22Rv1 (cell line): ENCODE measurements around the gene NODAL.

Experiments
- H3K27ac ChIP-seq: fragments of 450-650 bp; 2 replicates; pipeline ENCODE4 v1.5.1; 2017
- ZFX ChIP-seq: fragments of 450-650 bp; IDR thresholded peaks from 2 replicates; pipeline ENCODE4 v1.6.1; 2017; ENCODE audit warnings: antibody characterized with exemption, borderline replicate concordance
- TF ChIP-seq, protein P1 (sequence below): fragments of 450-650 bp; IDR thresholded peaks from 2 replicates; pipeline ENCODE4 v1.5.1; 2017; ENCODE audit warnings: mild to moderate bottlenecking

NODAL gene

DNA sequence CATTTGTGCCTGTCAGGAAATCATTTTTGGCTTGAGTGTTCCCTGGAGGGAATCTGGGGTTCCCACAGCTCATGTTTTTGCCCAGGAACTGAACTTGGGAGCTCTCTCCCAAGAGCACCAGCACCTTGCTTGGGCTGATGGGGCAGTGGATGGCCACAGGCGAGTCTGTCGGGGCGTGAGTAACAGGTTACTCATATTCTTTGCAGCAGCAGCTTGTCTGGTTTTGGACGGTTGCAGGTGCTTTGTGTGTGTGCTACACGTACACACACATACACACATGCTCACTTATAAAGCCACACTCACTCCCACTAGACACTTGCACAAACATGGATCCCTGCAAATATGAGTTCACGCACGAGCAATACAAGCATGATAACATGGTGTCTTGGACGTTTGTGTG lies 34.2 kb upstream of the NODAL start:
- H3K27ac ChIP-seq = no peak overlapping the region
- TF ChIP-seq, protein P1, sequence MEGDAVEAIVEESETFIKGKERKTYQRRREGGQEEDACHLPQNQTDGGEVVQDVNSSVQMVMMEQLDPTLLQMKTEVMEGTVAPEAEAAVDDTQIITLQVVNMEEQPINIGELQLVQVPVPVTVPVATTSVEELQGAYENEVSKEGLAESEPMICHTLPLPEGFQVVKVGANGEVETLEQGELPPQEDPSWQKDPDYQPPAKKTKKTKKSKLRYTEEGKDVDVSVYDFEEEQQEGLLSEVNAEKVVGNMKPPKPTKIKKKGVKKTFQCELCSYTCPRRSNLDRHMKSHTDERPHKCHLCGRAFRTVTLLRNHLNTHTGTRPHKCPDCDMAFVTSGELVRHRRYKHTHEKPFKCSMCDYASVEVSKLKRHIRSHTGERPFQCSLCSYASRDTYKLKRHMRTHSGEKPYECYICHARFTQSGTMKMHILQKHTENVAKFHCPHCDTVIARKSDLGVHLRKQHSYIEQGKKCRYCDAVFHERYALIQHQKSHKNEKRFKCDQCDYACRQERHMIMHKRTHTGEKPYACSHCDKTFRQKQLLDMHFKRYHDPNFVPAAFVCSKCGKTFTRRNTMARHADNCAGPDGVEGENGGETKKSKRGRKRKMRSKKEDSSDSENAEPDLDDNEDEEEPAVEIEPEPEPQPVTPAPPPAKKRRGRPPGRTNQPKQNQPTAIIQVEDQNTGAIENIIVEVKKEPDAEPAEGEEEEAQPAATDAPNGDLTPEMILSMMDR = no peak
- no peak for TF ChIP-seq ZFX

DNA sequence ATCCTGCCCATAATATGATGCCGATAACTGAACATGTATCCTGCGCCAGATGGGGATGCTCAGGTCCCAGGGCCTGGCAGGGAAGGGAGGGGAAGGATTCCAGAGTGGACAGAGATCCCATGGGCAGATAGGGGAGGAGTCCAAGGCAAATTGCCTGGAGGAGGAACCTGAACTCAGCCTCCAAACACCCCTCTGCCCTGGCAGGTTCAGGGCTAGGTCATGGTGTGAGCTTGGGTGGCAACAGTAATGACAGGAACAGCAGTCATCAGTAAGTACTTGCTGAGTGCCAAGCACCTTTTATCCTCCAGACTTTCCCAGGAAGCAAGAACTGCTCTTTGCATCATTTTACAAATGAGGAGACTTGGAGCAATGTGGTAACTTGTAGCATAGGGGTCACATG lies 33.3 kb upstream of the NODAL start:
- no peak overlapping the region for H3K27ac ChIP-seq
- TF ChIP-seq ZFX = no peak
- TF ChIP-seq, protein P1 = no peak

DNA sequence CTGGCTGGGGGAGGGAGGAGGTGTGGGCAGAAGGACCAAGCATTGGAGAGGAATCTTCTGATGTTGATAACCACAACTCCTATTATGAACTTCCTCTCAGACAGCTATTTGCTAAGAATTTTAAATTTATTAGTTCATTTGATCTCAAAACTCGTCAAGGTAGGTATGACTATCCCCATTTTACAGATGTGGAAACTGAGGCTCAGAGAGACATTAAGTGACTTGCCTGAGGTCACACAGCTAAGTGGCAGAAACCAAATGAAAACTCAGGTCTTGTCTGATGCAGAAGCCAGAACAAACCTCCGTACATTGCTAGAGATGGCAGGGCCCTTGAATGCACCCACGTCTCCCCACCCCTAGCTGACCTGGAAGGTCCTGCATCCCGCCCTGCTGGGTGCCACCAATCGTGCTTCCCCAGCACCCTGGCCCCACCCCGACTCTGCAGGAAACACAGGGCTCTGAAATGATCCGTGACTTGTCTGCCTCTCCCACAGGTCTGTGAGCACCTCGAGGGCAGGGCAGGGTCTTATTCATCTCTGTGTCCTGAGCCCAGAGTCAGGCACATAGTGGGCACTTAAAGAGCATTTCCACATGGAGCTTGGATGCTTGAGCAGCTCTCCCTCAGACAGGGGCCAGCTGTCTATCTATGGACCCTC lies 31.4 kb upstream of the NODAL start:
- no peak for TF ChIP-seq ZFX
- TF ChIP-seq, protein P1 = no peak
- no peak overlapping the region for H3K27ac ChIP-seq

DNA sequence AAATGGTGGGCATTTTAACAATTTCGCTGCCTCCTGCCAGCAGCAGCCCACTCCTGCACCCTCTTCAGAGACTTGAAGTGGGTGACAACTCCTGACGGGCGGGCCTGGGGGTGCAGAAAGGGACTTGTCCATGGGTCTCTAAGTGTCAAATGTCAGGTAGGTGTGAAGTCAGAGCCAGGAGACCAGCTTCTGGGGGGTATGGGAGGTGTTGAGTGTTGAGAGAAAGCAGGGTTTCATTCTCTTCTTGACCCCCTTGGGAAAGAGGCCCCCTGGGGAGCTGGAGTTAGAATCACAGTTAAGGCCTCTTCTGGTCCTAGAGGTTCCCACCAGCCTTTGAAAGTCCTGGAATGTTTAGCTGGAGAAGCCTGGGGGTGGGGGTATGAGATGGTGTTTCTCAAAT lies 25.5 kb upstream of the NODAL start:
- TF ChIP-seq, protein P1 = no peak
- no peak for TF ChIP-seq ZFX
- H3K27ac ChIP-seq = no peak overlapping the region

DNA sequence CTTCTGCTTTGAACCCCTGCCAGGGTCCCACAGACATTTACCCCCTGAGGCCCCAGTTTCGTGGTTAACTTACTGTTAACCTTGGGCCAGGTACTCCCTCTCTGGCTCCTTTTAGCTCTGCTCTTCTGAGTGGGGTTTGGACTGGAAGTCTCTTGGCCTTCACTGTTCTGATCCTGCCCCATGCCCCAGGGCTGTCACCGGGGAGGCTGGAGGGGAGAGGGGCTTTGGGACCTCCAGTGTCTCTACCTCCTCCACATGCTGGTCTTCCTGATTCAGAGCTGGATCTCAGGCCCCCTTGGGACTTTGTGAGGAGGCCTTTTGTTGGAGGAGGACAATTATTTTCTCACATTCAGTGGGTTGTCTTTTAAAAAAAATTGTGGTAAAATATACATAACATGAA lies 24.4 kb upstream of the NODAL start:
- H3K27ac ChIP-seq = no peak overlapping the region
- TF ChIP-seq ZFX = no peak
- TF ChIP-seq, protein P1 = no peak

DNA sequence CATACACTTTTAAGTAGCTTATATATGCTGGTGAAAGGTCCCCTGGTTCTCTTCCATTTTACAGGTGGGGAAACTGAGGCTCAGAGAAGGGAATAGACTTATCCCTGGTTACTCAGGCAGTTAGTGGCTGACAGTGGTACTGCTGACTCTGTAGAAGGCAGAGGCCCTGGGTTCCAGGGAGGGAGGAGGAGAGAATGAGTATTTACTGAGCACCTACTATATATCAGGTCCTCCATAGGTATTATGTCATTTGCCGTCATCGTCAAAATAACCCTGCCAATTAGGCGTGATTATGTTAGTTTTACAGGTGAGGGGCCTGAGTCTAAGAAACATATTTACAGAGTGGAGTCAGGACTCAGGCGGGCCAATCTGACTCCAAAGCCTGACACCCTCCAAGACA lies 23.8 kb upstream of the NODAL start:
- no peak for TF ChIP-seq ZFX
- TF ChIP-seq, protein P1 = no peak
- no peak overlapping the region for H3K27ac ChIP-seq

DNA sequence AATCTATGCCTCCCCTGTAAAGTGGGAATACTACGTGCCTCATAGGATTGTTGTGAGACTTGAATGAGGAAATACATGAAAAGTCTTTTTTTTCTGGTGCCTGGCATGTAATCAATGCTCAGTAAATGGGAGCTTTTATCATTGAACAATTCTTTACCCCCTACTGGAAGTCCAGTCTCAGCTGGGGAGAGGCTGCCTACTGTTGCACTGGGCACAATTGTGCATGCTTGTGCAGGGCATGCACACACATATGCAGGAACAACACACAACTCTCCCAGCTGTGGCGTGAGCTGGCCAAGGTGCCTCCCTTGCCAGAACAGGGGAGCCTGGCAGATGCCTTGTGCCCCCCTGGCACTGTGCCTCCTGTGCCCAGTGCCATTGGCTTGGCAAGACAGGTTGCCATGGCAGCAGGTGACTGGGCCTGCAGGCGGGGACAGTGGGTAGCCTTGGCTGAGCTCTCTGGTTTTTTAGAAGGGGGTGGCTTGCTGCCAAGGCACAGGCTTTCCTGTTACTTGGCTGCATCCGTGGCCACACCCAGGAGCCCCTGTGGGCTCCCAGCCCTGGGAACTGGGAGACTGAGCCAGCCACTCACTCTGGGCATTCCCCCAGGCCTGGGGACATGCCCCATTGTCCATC lies 21.0 kb upstream of the NODAL start:
- H3K27ac ChIP-seq = no peak overlapping the region

More for the DNA sequence above, 21.0 kb upstream of the NODAL start:
- TF ChIP-seq, protein P1 = no peak
- no peak for TF ChIP-seq ZFX
